HCT116 (cell line): Measurements from ENCODE around the gene ZNF750. TPM values are rescaled to one million over a fixed set of nuclear protein-coding genes. Genes with fewer than 3 reads are reported as not detected.

Experiments
- ATAC-seq: fragments of 200-7000 bp; cut with Tn5 transposase; 2 replicates; pipeline ENCODE4 v1.9.1; 2020; ENCODE audit warnings: mild to moderate bottlenecking, moderate library complexity
- BruUV-seq: library from RNA; stranded (reverse); fragments of 400-500 nt; replicated peaks from 2 replicates; lab custom pipeline; 2021; lab: Mats Ljungman, UMichigan
- CTCF ChIA-PET: fragments of 300-600 bp; sonication (Branson Sonifier 250); formaldehyde crosslinking; loops from one replicate; lab custom pipeline; 2021; ENCODE audit warnings: antibody characterized with exemption; lab: Charles Lee
- POLR2A ChIA-PET: fragments of 300-600, 350-600 bp; sonication (Branson Sonifier 250); formaldehyde crosslinking; loops from one replicate; lab custom pipeline; 2021; ENCODE audit warnings: antibody characterized with exemption; lab: Charles Lee
- RAD21 ChIA-PET, 2 experiments: fragments of 300-600 bp; sonication (Branson Sonifier 250); formaldehyde crosslinking; loops; one replicate each; lab custom pipeline; 2023; ENCODE audit warnings: low total read pairs in 2 of 2; ENCODE audit not compliant: uncharacterized antibody in 2 of 2, unreplicated experiment in 2 of 2, low non-redundant PET in 1 of 2; lab: Charles Lee
- DNase-seq: peaks from one replicate; pipeline ENCODE4 v3.0.0-alpha.2; 2010; ENCODE audit warnings: low read depth, low spot score
- H2AFZ ChIP-seq: fragments of 200-600 bp; shearing (Covaris generic), sonication (generic); 2 replicates; pipeline ENCODE4 v1.6.1; 2017; ENCODE audit warnings: low read depth, mixed run types, mixed read lengths, antibody characterized with exemption, low read length; ENCODE audit not compliant: poor library complexity, severe bottlenecking
- H3K27ac ChIP-seq: 2 replicates; pipeline ENCODE4 v1.5.1; 2012; ENCODE audit warnings: low read depth, low read length
- H3K27me3 ChIP-seq: fragments of 200-600 bp; sonication (generic); 2 replicates; pipeline ENCODE4 v1.6.1; 2016; ENCODE audit warnings: mixed run types, low read length, mixed read lengths; ENCODE audit not compliant: insufficient read depth
- H3K36me3 ChIP-seq, 2 experiments: fragments of 200-500 bp in 1 of 2; fragments of 200-600 bp in 1 of 2; sonication (Bioruptor generic) in 1 of 2; sonication (generic) in 1 of 2; 2 replicates each; pipeline versions ENCODE4 v1.5.1 to v1.6.1; 2014 to 2016; ENCODE audit warnings: low read length in 2 of 2, inconsistent platforms in 1 of 2, mixed read lengths in 1 of 2, mixed run types in 1 of 2; ENCODE audit not compliant: insufficient read depth in 2 of 2, control insufficient read depth in 1 of 2
- H3K4me1 ChIP-seq, 2 experiments: fragments of 200-600 bp in 1 of 2; sonication (generic) in 1 of 2; 2 replicates each; pipeline versions ENCODE4 v1.5.1 to v1.6.1; 2012 to 2017; ENCODE audit warnings: low read length in 2 of 2, inconsistent platforms in 1 of 2, mild to moderate bottlenecking in 1 of 2, mixed read lengths in 1 of 2, mixed run types in 1 of 2, moderate library complexity in 1 of 2; ENCODE audit not compliant: insufficient read depth in 2 of 2, control insufficient read depth in 1 of 2
- H3K4me2 ChIP-seq: fragments of 200-600 bp; sonication (generic); 2 replicates; pipeline ENCODE4 v1.6.1; 2017; ENCODE audit warnings: mixed run types, low read length, mixed read lengths
- H3K4me3 ChIP-seq, 2 experiments: fragments of 200-600 bp in 1 of 2; sonication (generic) in 1 of 2; replicated peaks in 1 of 2; 2 replicates each; pipeline ENCODE4 v1.5.1; 2011 to 2016; ENCODE audit warnings: low read length in 2 of 2, control low read depth in 1 of 2, low read depth in 1 of 2, mild to moderate bottlenecking in 1 of 2, mixed read lengths in 1 of 2, mixed run types in 1 of 2
- H3K79me2 ChIP-seq: fragments of 200-600 bp; sonication (generic); 2 replicates; pipeline ENCODE4 v1.6.1; 2017; ENCODE audit warnings: mild to moderate bottlenecking, mixed run types, low read length, moderate library complexity, mixed read lengths; ENCODE audit not compliant: insufficient read depth
- H3K9ac ChIP-seq: fragments of 200-600 bp; sonication (generic); 2 replicates; pipeline ENCODE4 v1.6.1; 2016; ENCODE audit warnings: low read length, mixed read lengths
- H3K9me2 ChIP-seq: fragments of 200-600 bp; sonication (generic), shearing (Covaris generic); 2 replicates; pipeline ENCODE4 v1.6.1; 2017; ENCODE audit warnings: mixed run types, mild to moderate bottlenecking, moderate library complexity; ENCODE audit not compliant: insufficient read depth
- H3K9me3 ChIP-seq, 2 experiments: fragments of 200-500 bp in 1 of 2; fragments of 200-600 bp in 1 of 2; sonication (Bioruptor generic) in 1 of 2; sonication (generic) in 1 of 2; 2 replicates each; pipeline ENCODE4 v1.6.1; 2014 to 2017; ENCODE audit warnings: low read length in 2 of 2, mixed read lengths in 2 of 2, inconsistent platforms in 1 of 2, low read depth in 1 of 2, mild to moderate bottlenecking in 1 of 2, mixed run types in 1 of 2, moderate library complexity in 1 of 2; ENCODE audit not compliant: control insufficient read depth in 1 of 2, insufficient read depth in 1 of 2
- H4K20me1 ChIP-seq: fragments of 200-600 bp; sonication (generic), shearing (Covaris generic); 2 replicates; pipeline ENCODE4 v1.6.1; 2017; ENCODE audit warnings: mixed run types, mild to moderate bottlenecking, moderate library complexity; ENCODE audit not compliant: insufficient read depth
- ELF1 ChIP-seq: IDR thresholded peaks from 2 replicates; pipeline ENCODE4 v1.6.1; 2012; ENCODE audit warnings: low read depth, borderline replicate concordance
- EZH2 ChIP-seq: fragments of 200-600 bp; sonication (generic); IDR thresholded peaks from 2 replicates; pipeline ENCODE4 v1.6.1; 2017; ENCODE audit warnings: antibody characterized with exemption, mixed run types
- EZH2phosphoT487 ChIP-seq: fragments of 200-600 bp; IDR thresholded peaks from 2 replicates; pipeline ENCODE4 v1.6.1; 2018; ENCODE audit warnings: antibody characterized with exemption, borderline replicate concordance
- JUND ChIP-seq: IDR thresholded peaks from 2 replicates; pipeline ENCODE4 v1.6.1; 2012
- RAD21 ChIP-seq: IDR thresholded peaks from 2 replicates; pipeline ENCODE4 v1.6.1; 2012; ENCODE audit warnings: low read depth, mild to moderate bottlenecking
- SIN3A ChIP-seq: IDR thresholded peaks from 2 replicates; pipeline ENCODE4 v1.6.1; 2012; ENCODE audit warnings: low read depth
- SP1 ChIP-seq: IDR thresholded peaks from 2 replicates; pipeline ENCODE4 v1.6.1; 2012; ENCODE audit warnings: low read depth
- intact Hi-C: fragments of 100-400 bp; cut with micrococcal nuclease; formaldehyde crosslinking; loops from 2 replicates; pipeline ENCODE4 v1.10.0; 2022
- total RNA-seq: library from RNA; stranded (reverse); gene quantifications from one replicate; pipeline ENCODE4 v1.2.1, GENCODE V29; 2021; ENCODE audit not compliant: unreplicated experiment
- TF ChIP-seq, protein P1 (sequence below): IDR thresholded peaks from 2 replicates; pipeline ENCODE4 v1.6.1; 2012

Gene ZNF750
- total RNA-seq, 1 experiment from 2014 or later, result not detected

- TF ChIP-seq, protein P1, sequence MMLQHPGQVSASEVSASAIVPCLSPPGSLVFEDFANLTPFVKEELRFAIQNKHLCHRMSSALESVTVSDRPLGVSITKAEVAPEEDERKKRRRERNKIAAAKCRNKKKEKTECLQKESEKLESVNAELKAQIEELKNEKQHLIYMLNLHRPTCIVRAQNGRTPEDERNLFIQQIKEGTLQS, result no peak
- TF ChIP-seq EZH2phosphoT487 (no peak), ELF1 (no peak), EZH2 (no peak)
Observed at GRCh38 chr17:82832411-82832810, 7.4 kb downstream of the ZNF750 start (continued).

GRCh38 chr17:82831818-82832200, 8.0 kb downstream of the ZNF750 start:
- H3K36me3 ChIP-seq, result peaks cover 0 to 22% of the 10 kb centered on the region in 2 experiments; a peak in 2 of 4 replicates
- H3K27ac ChIP-seq, result no peak overlapping the region
- CTCF ChIA-PET, result no interaction called here
- ATAC-seq (no peak), DNase-seq (no peak)
- BruUV-seq, result no TSS peak
- POLR2A ChIA-PET, result no interaction called here
- no peaks in the 10 kb centered on the region for H3K27me3 ChIP-seq
- H3K9me2 ChIP-seq, result no peaks in the 10 kb centered on the region
- no peak overlapping the region for H2AFZ ChIP-seq
- intact Hi-C loops, result no loop called here
- H3K79me2 ChIP-seq, result peaks cover 5% of the 10 kb centered on the region; the same call in 1 of the 2 replicates
- no peak overlapping the region for H3K4me2 ChIP-seq
- H3K4me1 ChIP-seq, result no peaks in the 10 kb centered on the region
- no peaks in the 10 kb centered on the region for H3K9me3 ChIP-seq
- no peaks in the 10 kb centered on the region for H4K20me1 ChIP-seq
- TF ChIP-seq EZH2phosphoT487 (no peak), SP1 (no peak), SIN3A (no peak), JUND (no peak), RAD21 (no peak)
- TF ChIP-seq, protein P1, result no peak
- no peak overlapping the region for H3K4me3 ChIP-seq
- RAD21 ChIA-PET, result no interaction called here
- H3K9ac ChIP-seq, result no peak overlapping the region
